HG03025 (cell line): ENCODE results near the gene TPBG.

Experiments
- ATAC-seq: cut with Tn5 transposase; IDR thresholded peaks from one replicate; pipeline ENCODE4 v1.9.1; 2021; ENCODE audit warnings: mild to moderate bottlenecking, moderate library complexity; ENCODE audit not compliant: unreplicated experiment, low FRiP score

The TPBG gene

GRCh38 chr6:82363428-82364086 lies at the start of gene TPBG:
TPBG (plus strand) TSS chr6:82363817; CDS start chr6:82364962, 1,145 bp downstream.
- ATAC-seq: no peak

GRCh38 chr6:82322386-82322785 lies 41.2 kb upstream of the TPBG start:
- ATAC-seq: no peak

GRCh38 chr6:82329766-82330165 lies 33.9 kb upstream of the TPBG start:
- no peak for ATAC-seq

GRCh38 chr6:82330171-82330804 lies 33.3 kb upstream of the TPBG start:
- ATAC-seq: no peak

GRCh38 chr6:82331031-82331773 lies 32.4 kb upstream of the TPBG start:
- ATAC-seq: no peak

- ATAC-seq: no peak
Observed at GRCh38 chr6:82333781-82334180, 29.8 kb upstream of the TPBG start.

GRCh38 chr6:82337688-82338257 lies 25.8 kb upstream of the TPBG start:
- no peak for ATAC-seq

- ATAC-seq: no peak
Observed at GRCh38 chr6:82348130-82348529, 15.5 kb upstream of the TPBG start.

- ATAC-seq: no peak
Observed at GRCh38 chr6:82353848-82354247, 9.8 kb upstream of the TPBG start.

GRCh38 chr6:82360552-82360951 lies 3.1 kb upstream of the TPBG start:
- ATAC-seq: no peak

GRCh38 chr6:82361631-82362030 lies 2.0 kb upstream of the TPBG start:
- no peak for ATAC-seq

GRCh38 chr6:82362144-82362543 lies 1.5 kb upstream of the TPBG start:
- ATAC-seq: no peak

GRCh38 chr6:82362878-82363427 lies 664 bp upstream of the TPBG start:
- no peak for ATAC-seq

GRCh38 chr6:82364087-82365015 lies 734 bp downstream of the TPBG start:
- ATAC-seq: no peak

- no peak for ATAC-seq
Observed at GRCh38 chr6:82365016-82365795, 1.6 kb downstream of the TPBG start.

GRCh38 chr6:82367704-82368103 lies 4.1 kb downstream of the TPBG start:
- ATAC-seq: no peak

GRCh38 chr6:82370788-82371187 lies 7.2 kb downstream of the TPBG start:
- ATAC-seq: no peak

- ATAC-seq: no peak
Observed at GRCh38 chr6:82371799-82372546, 8.4 kb downstream of the TPBG start.

GRCh38 chr6:82372656-82373055 lies 9.0 kb downstream of the TPBG start:
- no peak for ATAC-seq
